Measurements from ENCODE around the gene ELL3.

GRCh38 chr15:43775411-43775965 is 1.3 kb downstream of the ELL3 start:
- TF ChIP-seq EZH2 (IDR thresholded peaks at IDR 0.05; ENCODE audit: insufficient read depth, poor library complexity, severe bottlenecking) = no peak
- TF ChIP-seq EZH2phosphoT487 (IDR thresholded peaks at IDR 0.05; ENCODE audit: insufficient read depth, low read depth) = no peak

All from GM23248 (cell line).